GM12878 (cell line): ENCODE measurements around the gene TTC9B.

Source experiments
- CHD4 ChIP-seq: fragments of 200-600 bp; sonication (generic); IDR thresholded peaks from 2 replicates; pipeline ENCODE4 v1.6.1; 2016; ENCODE audit warnings: mild to moderate bottlenecking
- EP300 ChIP-seq, 2 experiments: fragments of 150-350 bp in 1 of 2; IDR thresholded peaks; 2 replicates each; pipeline ENCODE4 v1.6.1; 2011 to 2012; ENCODE audit warnings: low read depth in 2 of 2, low read length in 2 of 2, borderline replicate concordance in 1 of 2, improper control_type of control experiment in 1 of 2, inconsistent platforms in 1 of 2; ENCODE audit not compliant: control insufficient read depth in 1 of 2
- ESRRA ChIP-seq: IDR thresholded peaks from 2 replicates; pipeline ENCODE4 v1.6.1; 2012; ENCODE audit warnings: mild to moderate bottlenecking, low read length, improper control_type of control experiment
- EZH2 ChIP-seq: IDR thresholded peaks from 2 replicates; pipeline ENCODE4 v1.6.1; 2012; ENCODE audit warnings: low read depth, mild to moderate bottlenecking, control low read depth, inconsistent platforms, low read length, borderline replicate concordance; ENCODE audit not compliant: control insufficient read depth
- NBN ChIP-seq: fragments of 450-650 bp; IDR thresholded peaks from 2 replicates; pipeline ENCODE4 v1.6.1; 2016
- POLR2A ChIP-seq: IDR thresholded peaks from 2 replicates; pipeline ENCODE4 v1.6.1; 2011; ENCODE audit warnings: low read depth, mild to moderate bottlenecking, low read length
- TCF12 ChIP-seq: IDR thresholded peaks from 2 replicates; pipeline ENCODE4 v1.6.1; 2011; ENCODE audit warnings: low read depth, mild to moderate bottlenecking, low read length
- TF ChIP-seq, protein P1 (sequence below), 3 experiments: IDR thresholded peaks in 2 of 3; conservative IDR thresholded peaks in 1 of 3; 2 replicates each; pipeline ENCODE4 v1.5.1; 2011; ENCODE audit warnings: low read depth in 3 of 3, low read length in 3 of 3, mild to moderate bottlenecking in 3 of 3, control low read depth in 2 of 3, moderate library complexity in 2 of 3, inconsistent platforms in 1 of 3, mixed read lengths in 1 of 3; ENCODE audit not compliant: control insufficient read depth in 2 of 3, insufficient read depth in 1 of 3; ENCODE audit errors: extremely low read depth in 1 of 3
- TF ChIP-seq, protein P2 (sequence below): IDR thresholded peaks from 2 replicates; pipeline ENCODE4 v1.6.1; 2011; ENCODE audit warnings: borderline replicate concordance, low read depth, mild to moderate bottlenecking, moderate library complexity, low read length; ENCODE audit not compliant: insufficient read depth, poor library complexity, severe bottlenecking
- TF ChIP-seq, protein P3 (sequence below): IDR thresholded peaks from 2 replicates; pipeline ENCODE4 v1.6.1; 2012; ENCODE audit warnings: low read depth, low read length, improper control_type of control experiment
- TF ChIP-seq, protein P4 (sequence below): IDR thresholded peaks from 2 replicates; pipeline ENCODE4 v1.6.1; 2012; ENCODE audit warnings: mild to moderate bottlenecking, low read depth, low read length

GRCh38 chr19:40254714-40255418 lies 36.7 kb upstream of the TTC9B start:
- TF ChIP-seq TCF12 (no peak), NBN (no peak), POLR2A (no peak), EP300 (IDR thresholded peaks at IDR 0.05; ENCODE audit: borderline replicate concordance in 1 of 2, control insufficient read depth in 1 of 2, low read depth in 2 of 2, low read length in 2 of 2) (no peak), ESRRA (no peak), EZH2 (no peak), CHD4 (no peak)
- TF ChIP-seq, protein P1, sequence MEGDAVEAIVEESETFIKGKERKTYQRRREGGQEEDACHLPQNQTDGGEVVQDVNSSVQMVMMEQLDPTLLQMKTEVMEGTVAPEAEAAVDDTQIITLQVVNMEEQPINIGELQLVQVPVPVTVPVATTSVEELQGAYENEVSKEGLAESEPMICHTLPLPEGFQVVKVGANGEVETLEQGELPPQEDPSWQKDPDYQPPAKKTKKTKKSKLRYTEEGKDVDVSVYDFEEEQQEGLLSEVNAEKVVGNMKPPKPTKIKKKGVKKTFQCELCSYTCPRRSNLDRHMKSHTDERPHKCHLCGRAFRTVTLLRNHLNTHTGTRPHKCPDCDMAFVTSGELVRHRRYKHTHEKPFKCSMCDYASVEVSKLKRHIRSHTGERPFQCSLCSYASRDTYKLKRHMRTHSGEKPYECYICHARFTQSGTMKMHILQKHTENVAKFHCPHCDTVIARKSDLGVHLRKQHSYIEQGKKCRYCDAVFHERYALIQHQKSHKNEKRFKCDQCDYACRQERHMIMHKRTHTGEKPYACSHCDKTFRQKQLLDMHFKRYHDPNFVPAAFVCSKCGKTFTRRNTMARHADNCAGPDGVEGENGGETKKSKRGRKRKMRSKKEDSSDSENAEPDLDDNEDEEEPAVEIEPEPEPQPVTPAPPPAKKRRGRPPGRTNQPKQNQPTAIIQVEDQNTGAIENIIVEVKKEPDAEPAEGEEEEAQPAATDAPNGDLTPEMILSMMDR (IDR thresholded peaks at IDR 0.05 in 2 of 3, conservative IDR thresholded peaks at IDR 0.05 in 1 of 3; ENCODE audit: control insufficient read depth in 2 of 3, extremely low read depth in 1 of 3, insufficient read depth in 1 of 3, low read depth in 3 of 3, low read length in 3 of 3): no peak
- TF ChIP-seq, protein P2, sequence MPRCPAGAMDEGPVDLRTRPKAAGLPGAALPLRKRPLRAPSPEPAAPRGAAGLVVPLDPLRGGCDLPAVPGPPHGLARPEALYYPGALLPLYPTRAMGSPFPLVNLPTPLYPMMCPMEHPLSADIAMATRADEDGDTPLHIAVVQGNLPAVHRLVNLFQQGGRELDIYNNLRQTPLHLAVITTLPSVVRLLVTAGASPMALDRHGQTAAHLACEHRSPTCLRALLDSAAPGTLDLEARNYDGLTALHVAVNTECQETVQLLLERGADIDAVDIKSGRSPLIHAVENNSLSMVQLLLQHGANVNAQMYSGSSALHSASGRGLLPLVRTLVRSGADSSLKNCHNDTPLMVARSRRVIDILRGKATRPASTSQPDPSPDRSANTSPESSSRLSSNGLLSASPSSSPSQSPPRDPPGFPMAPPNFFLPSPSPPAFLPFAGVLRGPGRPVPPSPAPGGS: no peak
- TF ChIP-seq, protein P3, sequence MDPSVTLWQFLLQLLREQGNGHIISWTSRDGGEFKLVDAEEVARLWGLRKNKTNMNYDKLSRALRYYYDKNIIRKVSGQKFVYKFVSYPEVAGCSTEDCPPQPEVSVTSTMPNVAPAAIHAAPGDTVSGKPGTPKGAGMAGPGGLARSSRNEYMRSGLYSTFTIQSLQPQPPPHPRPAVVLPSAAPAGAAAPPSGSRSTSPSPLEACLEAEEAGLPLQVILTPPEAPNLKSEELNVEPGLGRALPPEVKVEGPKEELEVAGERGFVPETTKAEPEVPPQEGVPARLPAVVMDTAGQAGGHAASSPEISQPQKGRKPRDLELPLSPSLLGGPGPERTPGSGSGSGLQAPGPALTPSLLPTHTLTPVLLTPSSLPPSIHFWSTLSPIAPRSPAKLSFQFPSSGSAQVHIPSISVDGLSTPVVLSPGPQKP: no peak
- TF ChIP-seq, protein P4, sequence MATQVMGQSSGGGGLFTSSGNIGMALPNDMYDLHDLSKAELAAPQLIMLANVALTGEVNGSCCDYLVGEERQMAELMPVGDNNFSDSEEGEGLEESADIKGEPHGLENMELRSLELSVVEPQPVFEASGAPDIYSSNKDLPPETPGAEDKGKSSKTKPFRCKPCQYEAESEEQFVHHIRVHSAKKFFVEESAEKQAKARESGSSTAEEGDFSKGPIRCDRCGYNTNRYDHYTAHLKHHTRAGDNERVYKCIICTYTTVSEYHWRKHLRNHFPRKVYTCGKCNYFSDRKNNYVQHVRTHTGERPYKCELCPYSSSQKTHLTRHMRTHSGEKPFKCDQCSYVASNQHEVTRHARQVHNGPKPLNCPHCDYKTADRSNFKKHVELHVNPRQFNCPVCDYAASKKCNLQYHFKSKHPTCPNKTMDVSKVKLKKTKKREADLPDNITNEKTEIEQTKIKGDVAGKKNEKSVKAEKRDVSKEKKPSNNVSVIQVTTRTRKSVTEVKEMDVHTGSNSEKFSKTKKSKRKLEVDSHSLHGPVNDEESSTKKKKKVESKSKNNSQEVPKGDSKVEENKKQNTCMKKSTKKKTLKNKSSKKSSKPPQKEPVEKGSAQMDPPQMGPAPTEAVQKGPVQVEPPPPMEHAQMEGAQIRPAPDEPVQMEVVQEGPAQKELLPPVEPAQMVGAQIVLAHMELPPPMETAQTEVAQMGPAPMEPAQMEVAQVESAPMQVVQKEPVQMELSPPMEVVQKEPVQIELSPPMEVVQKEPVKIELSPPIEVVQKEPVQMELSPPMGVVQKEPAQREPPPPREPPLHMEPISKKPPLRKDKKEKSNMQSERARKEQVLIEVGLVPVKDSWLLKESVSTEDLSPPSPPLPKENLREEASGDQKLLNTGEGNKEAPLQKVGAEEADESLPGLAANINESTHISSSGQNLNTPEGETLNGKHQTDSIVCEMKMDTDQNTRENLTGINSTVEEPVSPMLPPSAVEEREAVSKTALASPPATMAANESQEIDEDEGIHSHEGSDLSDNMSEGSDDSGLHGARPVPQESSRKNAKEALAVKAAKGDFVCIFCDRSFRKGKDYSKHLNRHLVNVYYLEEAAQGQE: no peak
